Left cardiac atrium (tissue), 4 donors: Measurements from ENCODE around the gene BRINP3. TPM values are rescaled to one million over a fixed set of nuclear protein-coding genes. Genes with fewer than 3 reads are reported as not detected.

ENCODE experiments used
- ATAC-seq, 2 donors: fragments of 200-7000 bp; cut with Tn5 transposase; one replicate each; pipeline ENCODE4 v1.9.1; 2020; ENCODE audit warnings: mild to moderate bottlenecking in 2 of 2, moderate library complexity in 2 of 2
- DNase-seq: peaks from one replicate; pipeline ENCODE4 v3.0.0-alpha.2; 2020
- intact Hi-C, 2 donors: fragments of 100-400 bp; cut with DNase I; formaldehyde crosslinking; loops; one replicate each; pipeline versions ENCODE4 v1.14.1 to v1.15.1; 2022 to 2023
- total RNA-seq, 2 donors: library from RNA; stranded (reverse); fragmentation: NEBNext Ultra II Directional; extraction: Animal tissue kit (Norgen Biotek cat#: 25700); gene quantifications; one replicate each; pipeline ENCODE4 v1.2.1, GENCODE V29; 2021
- donor health status: DM: no; HTN: yes; CAD: no.
- donor health status: DM: no; HTN: yes; CAD: no; lungs with severe emphysema.
- donor health status: DM: yes; HTN: yes; CAD: no.
- donor health status: Dilated cardiomyopathy.

BRINP3 gene
- total RNA-seq, 2 donors from 2014 or later: 1.3 to 3.0 TPM

- no peak for DNase-seq
- intact Hi-C loops: no loop called here
- ATAC-seq: no peak
These were observed 21.5 kb downstream of the BRINP3 start for GRCh38 chr1:190456129-190456528.

- intact Hi-C loops: no loop called here
These were observed 22.0 kb downstream of the BRINP3 start for GRCh38 chr1:190455631-190456030.

GRCh38 chr1:190453550-190453949 lies 24.1 kb downstream of the BRINP3 start:
- intact Hi-C loops: no loop called here
- no peak for ATAC-seq
- DNase-seq: no peak

More at GRCh38 chr1:190455631-190456030, 22.0 kb downstream of the BRINP3 start:
- no peak for DNase-seq
- no peak for ATAC-seq

GRCh38 chr1:190452272-190452848 lies 25.3 kb downstream of the BRINP3 start:
- ATAC-seq: no peak
- intact Hi-C loops: no loop called here
- no peak for DNase-seq

GRCh38 chr1:190444464-190444863 lies 33.2 kb downstream of the BRINP3 start:
- no peak for DNase-seq
- no peak for ATAC-seq
- intact Hi-C loops: no loop called here

- DNase-seq (no peak), ATAC-seq (no peak)
- intact Hi-C loops: no loop called here
These were observed 38.2 kb downstream of the BRINP3 start for GRCh38 chr1:190439447-190439846.

- intact Hi-C loops: no loop called here
- ATAC-seq: no peak
- no peak for DNase-seq
These were observed 41.0 kb downstream of the BRINP3 start for GRCh38 chr1:190436615-190437014.

- DNase-seq (no peak), ATAC-seq (no peak)
- intact Hi-C loops: no loop called here
These were observed 47.7 kb downstream of the BRINP3 start for GRCh38 chr1:190429932-190430331.

- ATAC-seq (no peak), DNase-seq (no peak)
These were observed 48.5 kb downstream of the BRINP3 start for GRCh38 chr1:190429141-190429540.

GRCh38 chr1:190416239-190416638 lies 61.4 kb downstream of the BRINP3 start:
- ATAC-seq (no peak), DNase-seq (no peak)
- intact Hi-C loops: no loop called here

More at GRCh38 chr1:190429141-190429540, 48.5 kb downstream of the BRINP3 start:
- intact Hi-C loops: no loop called here

- no peak for DNase-seq
- ATAC-seq: no peak
- intact Hi-C loops: no loop called here
These were observed 64.5 kb downstream of the BRINP3 start for GRCh38 chr1:190413142-190413541.

GRCh38 chr1:190403402-190403801 lies 74.3 kb downstream of the BRINP3 start:
- no peak for ATAC-seq
- intact Hi-C loops: no loop called here
- DNase-seq: no peak

GRCh38 chr1:190399233-190399632 lies 78.4 kb downstream of the BRINP3 start:
- no peak for ATAC-seq
- intact Hi-C loops: no loop called here

GRCh38 chr1:190391582-190391981 lies 86.1 kb downstream of the BRINP3 start:
- ATAC-seq: no peak
- DNase-seq: no peak
- intact Hi-C loops: no loop called here

More at GRCh38 chr1:190399233-190399632, 78.4 kb downstream of the BRINP3 start:
- no peak for DNase-seq

GRCh38 chr1:190377991-190378390 lies 99.7 kb downstream of the BRINP3 start:
- no peak for ATAC-seq
- DNase-seq: no peak
- intact Hi-C loops: no loop called here

- intact Hi-C loops: no loop called here
- ATAC-seq (no peak), DNase-seq (no peak)
These were observed 100.4 kb downstream of the BRINP3 start for GRCh38 chr1:190377294-190377693.

GRCh38 chr1:190376044-190376443 lies 101.6 kb downstream of the BRINP3 start:
- DNase-seq (no peak), ATAC-seq (no peak)
- intact Hi-C loops: no loop called here

GRCh38 chr1:190373705-190374336 lies 103.8 kb downstream of the BRINP3 start:
- ATAC-seq (no peak), DNase-seq (no peak)
- intact Hi-C loops: no loop called here

- no peak for ATAC-seq
- intact Hi-C loops: no loop called here
- no peak for DNase-seq
These were observed 110.5 kb downstream of the BRINP3 start for GRCh38 chr1:190367200-190367599.

GRCh38 chr1:190365283-190365682 lies 112.4 kb downstream of the BRINP3 start:
- ATAC-seq (no peak), DNase-seq (no peak)
- intact Hi-C loops: no loop called here

GRCh38 chr1:190353538-190354101 lies 124.0 kb downstream of the BRINP3 start:
- DNase-seq (no peak), ATAC-seq (no peak)
- intact Hi-C loops: no loop called here
